ENCODE measurements around the gene EN2.
"Not testable (repeated sequence)": the region's sequence is repeated elsewhere in the genome, so short reads cannot be mapped to it uniquely, and the experiment has no call there.

The EN2 gene

DNA sequence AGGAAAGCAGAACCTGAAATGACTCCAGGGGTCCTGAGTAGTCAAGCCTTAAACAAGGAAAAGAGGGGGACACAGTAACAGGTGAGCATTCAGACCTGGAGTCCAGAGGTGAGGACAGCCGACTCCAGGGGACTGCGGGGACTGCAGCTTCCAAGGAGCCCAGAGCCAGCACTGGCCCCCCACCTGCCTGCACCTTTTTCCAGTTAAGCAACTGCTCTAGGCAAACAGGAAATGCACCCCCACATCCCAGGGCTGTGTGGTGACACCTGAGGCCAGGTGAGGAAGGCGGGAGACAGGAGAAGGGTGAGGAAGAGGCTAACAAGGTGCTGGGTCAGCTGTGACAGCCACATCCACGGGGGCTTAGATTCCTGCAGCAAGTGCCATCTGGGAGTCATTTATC lies 20.1 kb upstream of the EN2 start:
- TF ChIP-seq CTCF (conservative IDR thresholded peaks at IDR 0.05; ENCODE audit: low read length), result no peak
- DNase-seq (ENCODE audit: low read depth), result no peak
- H3K4me3 ChIP-seq (ENCODE audit: low read length), result no peak overlapping the region

DNA sequence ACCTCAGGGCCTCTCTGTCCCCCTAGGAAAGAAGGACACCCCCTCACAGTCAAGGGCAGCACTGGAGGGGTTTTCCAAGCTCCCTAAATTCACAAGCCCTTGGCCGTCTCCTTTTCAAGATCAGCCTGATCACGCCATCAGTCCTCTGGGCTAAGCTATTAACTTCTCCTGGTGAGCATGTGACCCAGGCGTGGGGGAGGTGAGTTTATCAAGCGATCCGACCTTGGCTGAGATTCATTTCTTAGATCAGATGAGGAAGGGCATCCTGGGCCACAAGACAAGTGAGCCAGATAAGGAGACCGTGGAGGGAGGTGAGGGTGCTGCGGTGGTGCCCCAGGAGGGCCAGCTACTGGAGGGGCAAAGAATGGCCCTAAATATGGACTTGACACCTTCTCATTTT lies 19.2 kb upstream of the EN2 start:
- TF ChIP-seq CTCF (conservative IDR thresholded peaks at IDR 0.05; ENCODE audit: low read length), result no peak
- H3K4me3 ChIP-seq (ENCODE audit: low read length), result no peak overlapping the region
- DNase-seq (ENCODE audit: low read depth), result no peak

DNA sequence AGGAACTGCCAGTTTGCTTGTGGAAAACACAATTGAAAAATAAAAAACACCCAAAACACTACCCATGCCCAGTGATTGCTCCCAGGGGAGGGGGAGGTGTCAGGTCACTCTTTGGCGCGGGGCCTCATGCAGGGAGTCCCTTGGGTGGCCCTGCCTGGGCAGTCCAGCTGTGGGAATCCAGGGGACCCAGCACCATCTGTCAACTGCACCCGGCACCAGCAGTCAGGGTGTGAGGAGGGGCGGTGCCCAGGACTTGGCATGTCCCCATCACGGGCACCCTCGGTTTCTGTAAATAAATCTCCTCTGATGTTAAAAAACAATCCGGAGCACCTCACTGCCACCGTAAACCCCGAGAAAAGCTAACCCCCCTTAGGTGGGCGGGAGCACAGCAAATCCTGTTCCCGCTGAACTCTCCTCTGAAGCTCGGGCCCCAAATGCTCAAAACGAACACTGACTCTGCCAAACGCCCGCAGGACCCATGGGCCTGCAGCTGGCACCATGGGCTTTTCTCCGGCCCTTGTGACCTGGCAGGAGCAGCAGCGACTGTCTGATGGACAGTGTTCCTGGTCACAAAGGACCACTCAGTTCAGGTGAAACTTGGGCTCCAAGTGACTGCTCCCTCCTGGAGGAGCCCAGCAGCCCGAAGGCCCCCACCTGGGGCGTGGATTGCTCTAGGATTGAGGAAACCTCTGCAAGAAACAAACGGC lies 18.5 kb upstream of the EN2 start:
- TF ChIP-seq CTCF (conservative IDR thresholded peaks at IDR 0.05; ENCODE audit: low read length), result no peak
- H3K4me3 ChIP-seq (ENCODE audit: low read length), result no peak overlapping the region
- no peak for DNase-seq (ENCODE audit: low read depth)

DNA sequence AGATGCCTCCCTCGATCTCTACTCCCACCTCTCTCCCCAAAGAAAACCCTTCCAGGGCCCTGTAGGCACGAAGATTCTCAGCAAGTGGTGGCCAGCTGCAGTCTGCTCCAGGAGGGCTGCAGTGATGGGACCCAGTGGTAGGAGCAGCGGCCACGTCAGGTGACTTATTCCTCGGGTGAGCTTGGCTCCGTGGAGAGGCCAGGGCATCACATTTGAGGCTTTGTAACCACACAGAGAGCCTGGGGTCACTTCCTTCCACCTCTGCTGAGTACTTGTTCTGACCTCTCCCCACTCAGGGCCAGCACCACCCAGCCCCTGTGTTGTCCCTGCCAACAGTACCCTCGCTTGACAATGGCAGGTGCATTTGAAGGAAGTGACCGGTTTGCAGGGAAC lies 17.9 kb upstream of the EN2 start:
- DNase-seq (ENCODE audit: low read depth), result no peak
- H3K4me3 ChIP-seq (ENCODE audit: low read length), result no peak overlapping the region
- TF ChIP-seq CTCF (conservative IDR thresholded peaks at IDR 0.05; ENCODE audit: low read length), result no peak

DNA sequence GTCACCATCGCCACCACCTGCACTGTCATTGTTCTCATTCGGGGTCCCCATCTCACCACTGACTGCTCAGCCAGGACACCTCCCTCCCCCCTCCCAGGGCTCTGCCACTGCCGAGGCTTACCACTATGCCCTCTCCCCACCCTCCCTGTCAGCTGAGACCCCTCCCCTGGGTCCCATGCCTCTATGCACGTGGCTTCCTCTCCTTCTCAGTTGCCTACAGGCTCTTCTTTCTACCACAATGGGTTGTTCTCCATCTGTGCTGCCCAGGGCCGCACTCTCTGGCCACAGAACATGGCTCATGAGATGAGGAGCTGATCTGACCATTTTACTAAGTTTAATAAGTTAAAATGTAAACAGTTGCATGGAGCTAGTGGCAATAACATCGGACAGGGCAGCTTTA lies 16.1 kb upstream of the EN2 start:
- no peak for DNase-seq (ENCODE audit: low read depth)
- TF ChIP-seq CTCF (conservative IDR thresholded peaks at IDR 0.05; ENCODE audit: low read length), result no peak
- H3K4me3 ChIP-seq (ENCODE audit: low read length), result no peak overlapping the region

GRCh38 chr7:155444746-155445145 lies 13.2 kb upstream of the EN2 start:
- no peak for DNase-seq (ENCODE audit: low read depth)
- H3K4me3 ChIP-seq (ENCODE audit: low read length), result no peak overlapping the region
- TF ChIP-seq CTCF (conservative IDR thresholded peaks at IDR 0.05; ENCODE audit: low read length), result no peak

DNA sequence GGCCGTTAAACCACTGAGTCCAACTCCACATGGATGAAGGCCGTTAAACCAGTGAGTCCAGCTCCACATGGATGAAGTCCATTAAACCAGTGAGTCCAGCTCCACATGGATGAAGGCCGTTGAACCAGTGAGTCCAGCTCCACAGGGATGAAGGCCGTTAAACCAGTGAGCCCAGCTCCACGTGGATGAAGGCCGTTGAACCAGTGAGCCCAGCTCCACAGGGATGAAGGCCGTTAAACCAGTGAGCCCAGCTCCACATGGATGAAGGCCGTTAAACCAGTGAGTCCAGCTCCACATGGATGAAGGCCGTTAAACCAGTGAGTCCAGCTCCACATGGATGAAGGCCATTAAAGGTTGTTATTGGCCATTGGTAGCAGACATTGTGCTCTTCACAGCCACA lies 12.3 kb upstream of the EN2 start:
- not testable (repeated sequence) for DNase-seq (ENCODE audit: low read depth); H3K4me3 ChIP-seq (ENCODE audit: low read length)

GRCh38 chr7:155447603-155448002 lies 10.3 kb upstream of the EN2 start:
- no peak overlapping the region for H3K4me3 ChIP-seq (ENCODE audit: low read length)
- no peak for DNase-seq (ENCODE audit: low read depth)
- TF ChIP-seq CTCF (conservative IDR thresholded peaks at IDR 0.05; ENCODE audit: low read length), result no peak
